GM23338 (cell line): ENCODE data around the gene ABCC5. TPM values are rescaled to one million over a fixed set of nuclear protein-coding genes. Genes with fewer than 3 reads are reported as not detected.

Source experiments
- ATAC-seq: fragments of 200-7000 bp; cut with Tn5 transposase; 3 replicates; pipeline ENCODE4 v1.9.1; 2020
- DNase-seq: peaks from one replicate; pipeline ENCODE4 v3.0.0-alpha.2; 2015; ENCODE audit warnings: low spot score
- H2AFZ ChIP-seq: fragments of 200-600 bp; sonication (generic); 2 replicates; pipeline ENCODE4 v1.8.0; 2016; ENCODE audit warnings: antibody characterized with exemption, mild to moderate bottlenecking, moderate library complexity
- H3F3A ChIP-seq: fragments of 200-600 bp; sonication (generic); replicated peaks from 2 replicates; pipeline ENCODE4 v1.8.0; 2017; ENCODE audit warnings: antibody characterized with exemption, mixed run types, low read depth
- H3K27ac ChIP-seq: fragments of 200-600 bp; sonication (generic); 2 replicates; pipeline ENCODE4 v1.6.1; 2016; ENCODE audit warnings: low read depth
- H3K27me3 ChIP-seq: fragments of 200-600 bp; sonication (generic); 2 replicates; pipeline ENCODE4 v1.8.0; 2016; ENCODE audit warnings: mild to moderate bottlenecking, mixed run types, moderate library complexity; ENCODE audit not compliant: insufficient read depth
- H3K36me3 ChIP-seq: fragments of 200-600 bp; sonication (generic); 2 replicates; pipeline ENCODE4 v1.8.0; 2016; ENCODE audit warnings: mild to moderate bottlenecking; ENCODE audit not compliant: insufficient read depth
- H3K4me1 ChIP-seq: fragments of 200-600 bp; sonication (generic); 2 replicates; pipeline ENCODE4 v1.8.0; 2016; ENCODE audit warnings: mild to moderate bottlenecking, moderate library complexity; ENCODE audit not compliant: insufficient read depth
- H3K4me2 ChIP-seq: fragments of 200-600 bp; sonication (generic); 2 replicates; pipeline ENCODE4 v1.7.1; 2017; ENCODE audit warnings: mixed run types
- H3K4me3 ChIP-seq: fragments of 200-600 bp; sonication (generic); 2 replicates; pipeline ENCODE4 v1.6.1; 2016; ENCODE audit warnings: mixed run types
- H3K79me2 ChIP-seq: fragments of 200-600 bp; sonication (generic); replicated peaks from 2 replicates; pipeline ENCODE4 v1.8.0; 2017; ENCODE audit warnings: mild to moderate bottlenecking; ENCODE audit not compliant: insufficient read depth
- H3K9me2 ChIP-seq: fragments of 200-600 bp; sonication (generic); 2 replicates; pipeline ENCODE4 v1.8.0; 2017; ENCODE audit not compliant: insufficient read depth
- H4K20me1 ChIP-seq: fragments of 200-600 bp; sonication (generic); replicated peaks from 2 replicates; pipeline ENCODE4 v1.8.0; 2017; ENCODE audit warnings: mild to moderate bottlenecking; ENCODE audit not compliant: insufficient read depth
- H3K27ac Mint-ChIP-seq: 2 replicates; pipeline ENCODE4 v1.8.0; 2020; ENCODE audit warnings: inconsistent platforms, mild to moderate bottlenecking, moderate library complexity, mixed read lengths
- H3K27me3 Mint-ChIP-seq: 3 replicates; pipeline ENCODE4 v1.8.0; 2022; ENCODE audit warnings: low read depth, mild to moderate bottlenecking, moderate library complexity, mixed read lengths, inconsistent platforms; ENCODE audit not compliant: insufficient read depth, poor library complexity
- H3K36me3 Mint-ChIP-seq: 3 replicates; pipeline ENCODE4 v1.8.0; 2021; ENCODE audit warnings: low read depth, mild to moderate bottlenecking, inconsistent platforms, moderate library complexity, mixed read lengths
- H3K4me1 Mint-ChIP-seq: 3 replicates; pipeline ENCODE4 v1.8.0; 2020; ENCODE audit warnings: mild to moderate bottlenecking, inconsistent platforms, mixed read lengths
- H3K4me3 Mint-ChIP-seq: 3 replicates; pipeline ENCODE4 v1.8.0; 2021; ENCODE audit warnings: moderate library complexity, mild to moderate bottlenecking, inconsistent platforms, mixed read lengths
- H3K9me3 Mint-ChIP-seq: 3 replicates; pipeline ENCODE4 v1.8.0; 2020; ENCODE audit warnings: moderate library complexity, mild to moderate bottlenecking, inconsistent platforms, mixed read lengths
- CREB1 ChIP-seq: fragments of 250-450 bp; sonication (Bioruptor Pico); IDR thresholded peaks from 2 replicates; pipeline ENCODE4 v1.5.0; 2020; ENCODE audit warnings: low read depth, mild to moderate bottlenecking, moderate library complexity
- EZH2 ChIP-seq: fragments of 200-600 bp; sonication (generic); IDR thresholded peaks from one replicate; pipeline ENCODE4 v1.8.0; 2017; ENCODE audit warnings: antibody characterized with exemption, mild to moderate bottlenecking, low read depth; ENCODE audit not compliant: unreplicated experiment
- EZH2phosphoT487 ChIP-seq: fragments of 200-600 bp; sonication (generic); IDR thresholded peaks from one replicate; pipeline ENCODE4 v1.8.1; 2018; ENCODE audit warnings: antibody characterized with exemption; ENCODE audit not compliant: unreplicated experiment
- JUNB ChIP-seq: IDR thresholded peaks from one replicate; pipeline ENCODE4 v1.6.1; 2016; ENCODE audit warnings: antibody characterized with exemption; ENCODE audit not compliant: unreplicated experiment
- STAT1 ChIP-seq: IDR thresholded peaks from one replicate; pipeline ENCODE4 v1.6.1; 2016; ENCODE audit warnings: antibody characterized with exemption; ENCODE audit not compliant: unreplicated experiment
- ZNF114 ChIP-seq: fragments of 250-450 bp; sonication (Bioruptor Pico); IDR thresholded peaks from 2 replicates; pipeline ENCODE4 v1.5.0; 2020; ENCODE audit warnings: mild to moderate bottlenecking, moderate library complexity
- ZNF331 ChIP-seq: fragments of 250-450 bp; sonication (Bioruptor Pico); IDR thresholded peaks from 2 replicates; pipeline ENCODE4 v1.5.0; 2020; ENCODE audit warnings: low read depth, mild to moderate bottlenecking, moderate library complexity
- polyA plus RNA-seq: library from polyadenylated mRNA; unstranded; fragments of >200 nt; fragmentation: Nextera tagmentation; extraction: Ambion mirVana; gene quantifications from 2 replicates; pipeline ENCODE4 v1.2.1, GENCODE V29; 2016
- total RNA-seq: library from RNA; depleted of rRNA; stranded (reverse); fragments of >200 nt; shearing (Covaris generic); gene quantifications from 2 replicates; pipeline ENCODE4 v1.2.3, GENCODE V29; 2014
- TF ChIP-seq, protein P1 (sequence below): fragments of 250-450 bp; sonication (Bioruptor Pico); IDR thresholded peaks from 2 replicates; pipeline ENCODE4 v1.5.0; 2020; ENCODE audit warnings: mild to moderate bottlenecking, moderate library complexity
- TF ChIP-seq, protein P2 (sequence below): IDR thresholded peaks from one replicate; pipeline ENCODE4 v1.6.1; 2018; ENCODE audit warnings: antibody characterized with exemption; ENCODE audit not compliant: unreplicated experiment
- TF ChIP-seq, protein P3 (sequence below): IDR thresholded peaks from 2 replicates; pipeline ENCODE4 v1.6.1; 2016; ENCODE audit warnings: antibody characterized with exemption
- TF ChIP-seq, protein P4 (sequence below), 2 experiments: fragments of 200-600 bp in 1 of 2; sonication (generic) in 1 of 2; conservative IDR thresholded peaks; 2 replicates each; pipeline versions ENCODE4 v1.5.1 to v1.6.1; 2016 to 2017; ENCODE audit warnings: antibody characterized with exemption in 2 of 2, low read depth in 2 of 2, mild to moderate bottlenecking in 2 of 2, moderate library complexity in 1 of 2

ABCC5 gene
- total and polyA plus RNA-seq, 2 experiments from 2014 or later, result 14.0 to 39.9 TPM

DNA sequence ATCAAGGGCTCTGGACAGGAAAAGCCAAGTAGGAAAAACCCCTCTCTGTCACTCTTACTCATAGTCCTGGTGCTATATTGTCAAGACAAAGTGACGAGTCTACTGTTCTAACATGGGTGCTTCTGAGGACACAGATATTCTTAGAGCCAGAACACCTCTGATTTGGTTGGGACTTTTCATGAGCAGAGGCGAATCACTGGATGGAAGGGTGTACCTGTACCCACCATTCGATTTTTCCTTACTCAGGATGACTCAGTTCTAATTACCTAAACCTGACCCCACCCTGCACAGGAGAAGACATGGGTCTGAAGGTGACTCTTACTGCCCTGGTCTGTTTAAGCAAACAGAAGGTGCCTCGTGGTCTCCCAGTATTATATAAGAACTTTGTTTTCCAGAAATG, 58.5 kb downstream of the ABCC5 start:
- peaks cover 27% of the 10 kb centered on the region for H3F3A ChIP-seq
- peak overlapping the region; percentile 20; the same call in 1 of the 2 replicates for H3K27ac Mint-ChIP-seq
- ATAC-seq, result no peak

More for the DNA sequence above, 58.5 kb downstream of the ABCC5 start:
- Mint-ChIP-seq H3K9me3 (no peaks in the 10 kb centered on the region; the same call in 2 of the 3 replicates), H3K4me3 (no peak overlapping the region), H3K27me3 (peaks cover 4% of the 10 kb centered on the region), H3K4me1 (peaks cover 12% of the 10 kb centered on the region), H3K36me3 (peaks cover 36% of the 10 kb centered on the region)
- Histone ChIP-seq H3K27ac (no peak overlapping the region), H3K27me3 (no peaks in the 10 kb centered on the region), H3K4me3 (no peak overlapping the region), H3K9me2 (no peaks in the 10 kb centered on the region), H4K20me1 (no peaks in the 10 kb centered on the region), H3K4me1 (peaks cover 11% of the 10 kb centered on the region), H3K36me3 (peaks cover 3% of the 10 kb centered on the region; the same call in 1 of the 2 replicates), H3K4me2 (no peak overlapping the region), H3K79me2 (no peaks in the 10 kb centered on the region), H2AFZ (no peak overlapping the region)
- DNase-seq, result no peak
- TF ChIP-seq, protein P1, sequence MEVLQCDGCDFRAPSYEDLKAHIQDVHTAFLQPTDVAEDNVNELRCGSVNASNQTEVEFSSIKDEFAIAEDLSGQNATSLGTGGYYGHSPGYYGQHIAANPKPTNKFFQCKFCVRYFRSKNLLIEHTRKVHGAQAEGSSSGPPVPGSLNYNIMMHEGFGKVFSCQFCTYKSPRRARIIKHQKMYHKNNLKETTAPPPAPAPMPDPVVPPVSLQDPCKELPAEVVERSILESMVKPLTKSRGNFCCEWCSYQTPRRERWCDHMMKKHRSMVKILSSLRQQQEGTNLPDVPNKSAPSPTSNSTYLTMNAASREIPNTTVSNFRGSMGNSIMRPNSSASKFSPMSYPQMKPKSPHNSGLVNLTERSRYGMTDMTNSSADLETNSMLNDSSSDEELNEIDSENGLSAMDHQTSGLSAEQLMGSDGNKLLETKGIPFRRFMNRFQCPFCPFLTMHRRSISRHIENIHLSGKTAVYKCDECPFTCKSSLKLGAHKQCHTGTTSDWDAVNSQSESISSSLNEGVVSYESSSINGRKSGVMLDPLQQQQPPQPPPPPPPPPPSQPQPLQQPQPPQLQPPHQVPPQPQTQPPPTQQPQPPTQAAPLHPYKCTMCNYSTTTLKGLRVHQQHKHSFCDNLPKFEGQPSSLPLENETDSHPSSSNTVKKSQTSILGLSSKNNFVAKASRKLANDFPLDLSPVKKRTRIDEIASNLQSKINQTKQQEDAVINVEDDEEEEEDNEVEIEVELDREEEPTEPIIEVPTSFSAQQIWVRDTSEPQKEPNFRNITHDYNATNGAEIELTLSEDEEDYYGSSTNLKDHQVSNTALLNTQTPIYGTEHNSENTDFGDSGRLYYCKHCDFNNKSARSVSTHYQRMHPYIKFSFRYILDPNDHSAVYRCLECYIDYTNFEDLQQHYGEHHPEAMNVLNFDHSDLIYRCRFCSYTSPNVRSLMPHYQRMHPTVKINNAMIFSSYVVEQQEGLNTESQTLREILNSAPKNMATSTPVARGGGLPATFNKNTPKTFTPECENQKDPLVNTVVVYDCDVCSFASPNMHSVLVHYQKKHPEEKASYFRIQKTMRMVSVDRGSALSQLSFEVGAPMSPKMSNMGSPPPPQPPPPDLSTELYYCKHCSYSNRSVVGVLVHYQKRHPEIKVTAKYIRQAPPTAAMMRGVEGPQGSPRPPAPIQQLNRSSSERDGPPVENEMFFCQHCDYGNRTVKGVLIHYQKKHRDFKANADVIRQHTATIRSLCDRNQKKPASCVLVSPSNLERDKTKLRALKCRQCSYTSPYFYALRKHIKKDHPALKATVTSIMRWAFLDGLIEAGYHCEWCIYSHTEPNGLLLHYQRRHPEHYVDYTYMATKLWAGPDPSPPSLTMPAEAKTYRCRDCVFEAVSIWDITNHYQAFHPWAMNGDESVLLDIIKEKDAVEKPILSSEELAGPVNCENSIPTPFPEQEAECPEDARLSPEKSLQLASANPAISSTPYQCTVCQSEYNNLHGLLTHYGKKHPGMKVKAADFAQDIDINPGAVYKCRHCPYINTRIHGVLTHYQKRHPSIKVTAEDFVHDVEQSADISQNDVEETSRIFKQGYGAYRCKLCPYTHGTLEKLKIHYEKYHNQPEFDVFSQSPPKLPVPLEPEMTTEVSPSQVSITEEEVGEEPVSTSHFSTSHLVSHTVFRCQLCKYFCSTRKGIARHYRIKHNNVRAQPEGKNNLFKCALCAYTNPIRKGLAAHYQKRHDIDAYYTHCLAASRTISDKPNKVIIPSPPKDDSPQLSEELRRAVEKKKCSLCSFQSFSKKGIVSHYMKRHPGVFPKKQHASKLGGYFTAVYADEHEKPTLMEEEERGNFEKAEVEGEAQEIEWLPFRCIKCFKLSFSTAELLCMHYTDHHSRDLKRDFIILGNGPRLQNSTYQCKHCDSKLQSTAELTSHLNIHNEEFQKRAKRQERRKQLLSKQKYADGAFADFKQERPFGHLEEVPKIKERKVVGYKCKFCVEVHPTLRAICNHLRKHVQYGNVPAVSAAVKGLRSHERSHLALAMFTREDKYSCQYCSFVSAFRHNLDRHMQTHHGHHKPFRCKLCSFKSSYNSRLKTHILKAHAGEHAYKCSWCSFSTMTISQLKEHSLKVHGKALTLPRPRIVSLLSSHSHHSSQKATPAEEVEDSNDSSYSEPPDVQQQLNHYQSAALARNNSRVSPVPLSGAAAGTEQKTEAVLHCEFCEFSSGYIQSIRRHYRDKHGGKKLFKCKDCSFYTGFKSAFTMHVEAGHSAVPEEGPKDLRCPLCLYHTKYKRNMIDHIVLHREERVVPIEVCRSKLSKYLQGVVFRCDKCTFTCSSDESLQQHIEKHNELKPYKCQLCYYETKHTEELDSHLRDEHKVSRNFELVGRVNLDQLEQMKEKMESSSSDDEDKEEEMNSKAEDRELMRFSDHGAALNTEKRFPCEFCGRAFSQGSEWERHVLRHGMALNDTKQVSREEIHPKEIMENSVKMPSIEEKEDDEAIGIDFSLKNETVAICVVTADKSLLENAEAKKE (CRISPR knock-in tag), result no peak
- TF ChIP-seq, protein P2, sequence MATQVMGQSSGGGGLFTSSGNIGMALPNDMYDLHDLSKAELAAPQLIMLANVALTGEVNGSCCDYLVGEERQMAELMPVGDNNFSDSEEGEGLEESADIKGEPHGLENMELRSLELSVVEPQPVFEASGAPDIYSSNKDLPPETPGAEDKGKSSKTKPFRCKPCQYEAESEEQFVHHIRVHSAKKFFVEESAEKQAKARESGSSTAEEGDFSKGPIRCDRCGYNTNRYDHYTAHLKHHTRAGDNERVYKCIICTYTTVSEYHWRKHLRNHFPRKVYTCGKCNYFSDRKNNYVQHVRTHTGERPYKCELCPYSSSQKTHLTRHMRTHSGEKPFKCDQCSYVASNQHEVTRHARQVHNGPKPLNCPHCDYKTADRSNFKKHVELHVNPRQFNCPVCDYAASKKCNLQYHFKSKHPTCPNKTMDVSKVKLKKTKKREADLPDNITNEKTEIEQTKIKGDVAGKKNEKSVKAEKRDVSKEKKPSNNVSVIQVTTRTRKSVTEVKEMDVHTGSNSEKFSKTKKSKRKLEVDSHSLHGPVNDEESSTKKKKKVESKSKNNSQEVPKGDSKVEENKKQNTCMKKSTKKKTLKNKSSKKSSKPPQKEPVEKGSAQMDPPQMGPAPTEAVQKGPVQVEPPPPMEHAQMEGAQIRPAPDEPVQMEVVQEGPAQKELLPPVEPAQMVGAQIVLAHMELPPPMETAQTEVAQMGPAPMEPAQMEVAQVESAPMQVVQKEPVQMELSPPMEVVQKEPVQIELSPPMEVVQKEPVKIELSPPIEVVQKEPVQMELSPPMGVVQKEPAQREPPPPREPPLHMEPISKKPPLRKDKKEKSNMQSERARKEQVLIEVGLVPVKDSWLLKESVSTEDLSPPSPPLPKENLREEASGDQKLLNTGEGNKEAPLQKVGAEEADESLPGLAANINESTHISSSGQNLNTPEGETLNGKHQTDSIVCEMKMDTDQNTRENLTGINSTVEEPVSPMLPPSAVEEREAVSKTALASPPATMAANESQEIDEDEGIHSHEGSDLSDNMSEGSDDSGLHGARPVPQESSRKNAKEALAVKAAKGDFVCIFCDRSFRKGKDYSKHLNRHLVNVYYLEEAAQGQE, result no peak
- TF ChIP-seq, protein P3, sequence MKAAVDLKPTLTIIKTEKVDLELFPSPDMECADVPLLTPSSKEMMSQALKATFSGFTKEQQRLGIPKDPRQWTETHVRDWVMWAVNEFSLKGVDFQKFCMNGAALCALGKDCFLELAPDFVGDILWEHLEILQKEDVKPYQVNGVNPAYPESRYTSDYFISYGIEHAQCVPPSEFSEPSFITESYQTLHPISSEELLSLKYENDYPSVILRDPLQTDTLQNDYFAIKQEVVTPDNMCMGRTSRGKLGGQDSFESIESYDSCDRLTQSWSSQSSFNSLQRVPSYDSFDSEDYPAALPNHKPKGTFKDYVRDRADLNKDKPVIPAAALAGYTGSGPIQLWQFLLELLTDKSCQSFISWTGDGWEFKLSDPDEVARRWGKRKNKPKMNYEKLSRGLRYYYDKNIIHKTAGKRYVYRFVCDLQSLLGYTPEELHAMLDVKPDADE, result no peak
- TF ChIP-seq EZH2, result no peak
- TF ChIP-seq CREB1 (CRISPR knock-in tag), result no peak
- no peak for TF ChIP-seq ZNF331
- no peak for TF ChIP-seq ZNF114 (CRISPR knock-in tag)
- no peak for TF ChIP-seq EZH2phosphoT487
- TF ChIP-seq, protein P4, sequence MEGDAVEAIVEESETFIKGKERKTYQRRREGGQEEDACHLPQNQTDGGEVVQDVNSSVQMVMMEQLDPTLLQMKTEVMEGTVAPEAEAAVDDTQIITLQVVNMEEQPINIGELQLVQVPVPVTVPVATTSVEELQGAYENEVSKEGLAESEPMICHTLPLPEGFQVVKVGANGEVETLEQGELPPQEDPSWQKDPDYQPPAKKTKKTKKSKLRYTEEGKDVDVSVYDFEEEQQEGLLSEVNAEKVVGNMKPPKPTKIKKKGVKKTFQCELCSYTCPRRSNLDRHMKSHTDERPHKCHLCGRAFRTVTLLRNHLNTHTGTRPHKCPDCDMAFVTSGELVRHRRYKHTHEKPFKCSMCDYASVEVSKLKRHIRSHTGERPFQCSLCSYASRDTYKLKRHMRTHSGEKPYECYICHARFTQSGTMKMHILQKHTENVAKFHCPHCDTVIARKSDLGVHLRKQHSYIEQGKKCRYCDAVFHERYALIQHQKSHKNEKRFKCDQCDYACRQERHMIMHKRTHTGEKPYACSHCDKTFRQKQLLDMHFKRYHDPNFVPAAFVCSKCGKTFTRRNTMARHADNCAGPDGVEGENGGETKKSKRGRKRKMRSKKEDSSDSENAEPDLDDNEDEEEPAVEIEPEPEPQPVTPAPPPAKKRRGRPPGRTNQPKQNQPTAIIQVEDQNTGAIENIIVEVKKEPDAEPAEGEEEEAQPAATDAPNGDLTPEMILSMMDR (conservative IDR thresholded peaks at IDR 0.05; ENCODE audit: low read depth in 2 of 2), result no peak
- TF ChIP-seq STAT1, result no peak
- TF ChIP-seq JUNB, result no peak
